GM19043 (cell line): ENCODE measurements around the gene TK2.
"Not testable (repeated sequence)": the region's sequence is repeated elsewhere in the genome, so short reads cannot be mapped to it uniquely, and the experiment has no call there.

Source experiments
- ATAC-seq: cut with Tn5 transposase; IDR thresholded peaks from one replicate; pipeline ENCODE4 v1.9.1; 2021; ENCODE audit warnings: low read depth; ENCODE audit not compliant: unreplicated experiment

The TK2 gene

DNA sequence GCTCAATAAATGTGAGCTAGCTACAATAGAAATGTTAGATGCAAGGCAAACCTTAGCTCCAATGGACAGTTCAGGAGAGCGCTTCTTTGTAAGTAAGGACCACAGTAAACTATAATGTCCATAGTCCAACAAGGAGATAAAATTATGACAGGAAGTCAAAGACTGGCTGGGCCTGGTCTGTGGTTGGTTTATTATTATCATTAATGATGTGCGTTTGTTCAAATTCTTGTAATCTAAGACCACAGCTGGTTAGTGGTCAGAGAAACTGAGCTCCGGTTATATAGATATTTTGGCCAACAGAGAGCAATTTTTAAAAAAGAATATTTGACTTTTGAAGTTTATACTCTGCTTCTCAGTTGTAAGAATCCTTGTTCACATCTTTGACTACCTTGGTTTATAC, 24.6 kb upstream of the TK2 start:
- ATAC-seq = no peak

DNA sequence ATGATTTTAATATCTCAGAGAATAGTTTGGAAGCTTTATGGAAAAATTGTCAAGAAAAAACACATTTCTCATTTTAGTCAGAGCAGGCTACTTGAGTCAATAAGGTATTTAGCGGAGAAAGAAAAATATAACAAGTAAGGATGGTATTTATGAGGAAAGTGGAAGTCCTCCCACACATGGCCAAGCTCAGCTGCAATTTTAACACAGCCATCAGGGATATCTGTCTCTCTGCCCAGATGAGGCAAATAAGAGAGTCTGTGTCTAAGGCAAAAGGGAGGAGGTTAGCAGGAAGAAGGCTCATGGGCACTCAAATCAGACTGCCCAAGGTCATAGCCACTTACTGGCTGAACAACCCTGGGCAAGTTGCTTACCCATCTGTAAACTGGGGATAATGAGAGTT, 24.2 kb upstream of the TK2 start:
- ATAC-seq = no peak

DNA sequence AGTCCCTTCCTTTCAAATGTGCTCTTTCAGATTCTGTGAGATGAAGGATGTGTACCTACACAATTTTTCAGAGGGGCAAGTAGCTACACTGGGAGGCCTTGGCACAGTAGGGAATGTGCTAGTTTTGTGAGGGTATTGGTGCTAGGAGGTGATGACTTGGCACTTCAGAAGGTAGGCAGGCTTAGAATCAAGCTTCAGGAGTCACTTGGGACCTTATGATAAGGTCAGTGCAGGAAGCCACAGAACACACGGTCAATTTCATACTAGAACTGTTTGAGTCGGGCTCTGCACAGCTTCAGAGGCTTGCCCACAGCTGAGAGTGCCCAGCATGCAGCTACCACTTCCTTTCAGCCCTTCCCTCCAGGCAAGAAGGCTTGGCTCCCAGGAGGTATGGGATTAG, 22.4 kb upstream of the TK2 start:
- ATAC-seq = no peak

DNA sequence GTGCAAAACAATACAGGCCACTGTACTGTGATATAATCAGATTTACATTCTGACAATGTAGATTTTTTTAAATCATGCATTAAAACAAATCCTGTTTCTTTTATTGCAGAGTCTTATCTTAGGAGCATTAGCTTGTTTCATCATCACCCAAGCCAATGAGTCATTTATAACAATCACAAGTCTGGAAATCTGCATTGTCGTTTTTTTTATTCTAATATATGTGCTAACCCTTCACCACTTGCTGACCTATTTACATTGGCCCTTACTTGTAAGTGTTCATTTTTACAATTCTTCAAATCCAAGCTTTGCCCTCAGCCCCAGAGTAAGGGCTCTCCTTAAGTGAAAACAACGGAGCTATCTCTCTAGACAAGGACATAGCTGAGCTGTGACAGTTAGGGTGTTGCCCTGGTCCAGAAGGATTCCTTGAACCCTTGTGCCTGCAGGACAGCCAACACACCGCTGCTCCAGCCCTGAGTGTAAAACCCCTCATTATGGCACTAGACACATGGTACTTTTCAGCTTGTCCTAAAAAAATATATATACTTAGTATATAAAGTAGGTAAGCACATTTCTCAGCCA, 20.0 kb upstream of the TK2 start:
- no peak for ATAC-seq

DNA sequence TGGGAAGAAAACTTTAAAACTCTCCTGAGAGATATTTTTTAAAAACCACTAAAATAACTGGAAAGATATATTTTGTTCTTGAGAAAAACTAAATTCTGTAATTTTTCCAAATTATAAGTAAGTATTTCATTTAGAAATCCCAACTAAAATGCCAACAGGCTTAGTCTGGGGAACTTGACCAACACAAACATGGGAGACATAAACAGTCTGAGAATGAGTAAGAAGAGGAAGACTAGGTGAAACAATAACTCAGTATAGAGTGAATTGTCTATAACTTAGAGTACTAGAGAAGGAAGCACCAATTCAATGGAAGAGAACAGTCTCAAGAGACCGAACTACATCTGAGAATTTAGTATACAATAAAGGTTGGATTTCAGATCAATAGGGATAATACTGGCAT, 19.2 kb upstream of the TK2 start:
- ATAC-seq = no peak

DNA sequence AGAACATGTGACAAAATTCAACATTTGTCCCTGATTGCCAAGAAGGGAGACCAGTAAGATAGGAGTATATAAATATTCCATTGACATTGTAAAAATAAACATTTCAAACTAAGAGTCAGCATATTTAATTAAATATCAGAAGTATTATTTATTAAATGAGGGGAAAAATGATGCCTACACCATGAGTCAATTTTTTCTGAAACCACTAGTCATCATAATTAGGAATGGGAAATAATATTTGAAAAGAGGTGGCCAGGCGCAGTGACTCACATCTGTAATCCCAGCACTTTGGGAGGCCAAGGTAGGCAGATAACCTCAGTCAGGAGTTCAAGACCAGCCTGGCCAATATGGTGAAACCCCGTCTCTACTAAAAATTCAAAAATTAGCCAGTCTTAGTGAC, 18.4 kb upstream of the TK2 start:
- ATAC-seq = no peak

DNA sequence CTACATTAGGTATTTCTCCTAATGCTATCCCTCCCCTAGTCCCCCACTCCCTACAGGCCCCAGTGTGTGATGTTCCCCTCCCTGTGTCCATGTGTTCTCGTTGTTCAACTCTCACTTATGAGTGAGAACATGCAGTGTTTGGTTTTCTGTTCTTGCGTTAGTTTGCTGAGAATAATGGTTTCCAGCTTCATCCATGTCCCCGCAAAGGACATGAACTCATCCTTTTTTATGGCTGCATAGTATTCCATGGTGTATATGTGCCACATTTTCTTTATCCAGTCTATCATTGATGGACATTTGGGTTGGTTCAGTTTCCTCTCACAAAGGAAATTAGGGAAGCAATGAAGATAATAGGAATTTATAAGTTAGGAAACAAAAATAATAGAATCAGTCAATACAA, 17.3 kb upstream of the TK2 start:
- not testable (repeated sequence) for ATAC-seq

DNA sequence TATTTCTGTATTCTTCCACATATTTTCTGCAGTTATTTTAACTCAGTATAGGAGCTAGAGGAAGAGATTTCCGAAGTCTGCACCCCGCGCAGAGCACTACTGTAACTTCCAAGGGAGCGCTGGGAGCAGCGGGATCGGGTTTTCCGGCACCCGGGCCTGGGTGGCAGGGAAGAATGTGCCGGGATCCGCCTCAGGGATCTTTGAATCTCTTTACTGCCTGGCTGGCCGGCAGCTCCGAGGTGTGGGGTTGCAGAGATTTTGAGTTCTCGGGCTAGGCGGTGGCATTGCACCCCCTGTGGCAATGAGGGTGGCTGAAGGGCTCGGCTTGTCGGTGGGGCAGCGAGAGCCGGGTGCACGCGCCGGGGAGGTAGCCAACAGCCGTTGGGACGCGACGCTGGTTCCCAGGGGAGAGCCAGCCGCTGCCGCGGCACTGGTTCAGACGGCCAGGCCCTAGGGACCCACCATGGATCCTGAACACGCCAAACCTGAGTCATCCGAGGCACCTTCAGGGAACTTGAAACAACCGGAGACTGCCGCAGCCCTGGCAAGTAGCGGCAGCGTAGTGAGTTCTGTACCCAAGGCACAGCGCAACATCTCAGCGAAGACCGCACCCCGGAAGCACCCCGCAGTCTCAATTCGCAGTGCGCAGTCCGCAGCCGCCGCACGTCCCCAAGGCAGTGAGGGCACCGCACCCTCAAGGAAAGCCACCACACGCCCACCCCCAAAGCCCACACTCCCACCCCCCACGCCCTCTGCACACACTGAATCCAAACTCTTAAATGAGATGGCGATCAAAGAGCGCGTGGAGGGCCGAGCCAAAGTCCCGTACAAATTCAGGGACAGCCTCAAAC, 16.4 kb upstream of the TK2 start, which contains the start of gene CMTM1:
CMTM1 (plus strand) TSS at position 389 of the 851 bp plus-strand sequence; CDS start at position 464, 75 bp downstream.
- ATAC-seq = no peak

DNA sequence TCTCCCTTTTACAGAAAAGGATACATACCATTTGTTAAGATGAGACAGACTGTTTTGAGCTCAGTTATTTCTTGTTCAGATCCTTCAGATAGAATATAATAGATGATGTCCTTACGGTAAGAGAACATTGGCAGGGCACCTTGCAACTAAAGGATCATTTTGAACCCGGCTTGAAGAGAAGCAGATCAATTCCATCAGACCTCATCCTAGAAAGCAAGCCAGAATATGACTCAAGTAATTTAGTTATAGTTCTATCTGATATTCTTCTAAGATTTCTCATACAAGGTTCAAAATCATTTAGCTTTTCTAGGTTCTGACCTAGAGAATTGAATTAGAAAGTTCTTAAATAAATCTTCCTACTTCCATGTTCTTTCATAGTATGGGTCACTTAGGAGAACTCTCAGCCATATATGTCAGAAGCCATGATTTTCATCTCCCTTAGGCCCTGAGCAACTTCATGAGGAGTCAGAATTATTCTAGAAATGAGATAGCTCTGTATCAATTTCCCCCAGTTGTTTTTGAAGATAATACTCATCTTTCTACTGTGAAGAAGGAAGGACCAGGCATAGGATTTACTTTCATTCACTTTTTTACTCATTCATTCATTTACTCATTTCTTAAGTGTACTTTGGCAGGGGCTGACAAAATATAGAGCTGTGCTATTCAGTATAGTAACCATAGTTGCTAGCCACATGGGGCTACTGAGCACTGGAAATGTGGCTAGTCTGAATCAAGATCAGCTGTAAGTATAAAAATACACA, 13.8 kb upstream of the TK2 start:
- no peak for ATAC-seq

DNA sequence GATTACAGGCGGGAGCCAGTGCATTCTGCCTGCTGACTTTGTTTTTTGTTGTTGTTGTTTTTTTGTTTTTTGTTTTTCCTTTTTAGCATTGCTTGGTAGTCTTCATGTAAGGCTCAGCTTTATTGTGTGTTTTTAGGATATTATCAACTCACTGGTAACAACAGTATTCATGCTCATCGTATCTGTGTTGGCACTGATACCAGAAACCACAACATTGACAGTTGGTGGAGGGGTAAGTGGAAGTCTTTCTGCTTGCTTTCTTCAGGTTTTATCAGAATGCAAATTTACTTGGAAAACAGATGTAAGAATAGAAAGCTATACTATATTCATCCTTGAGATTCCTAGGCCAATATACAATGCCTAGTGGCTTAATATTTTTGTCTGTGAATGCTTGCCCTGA, 13.1 kb upstream of the TK2 start:
- no peak for ATAC-seq

DNA sequence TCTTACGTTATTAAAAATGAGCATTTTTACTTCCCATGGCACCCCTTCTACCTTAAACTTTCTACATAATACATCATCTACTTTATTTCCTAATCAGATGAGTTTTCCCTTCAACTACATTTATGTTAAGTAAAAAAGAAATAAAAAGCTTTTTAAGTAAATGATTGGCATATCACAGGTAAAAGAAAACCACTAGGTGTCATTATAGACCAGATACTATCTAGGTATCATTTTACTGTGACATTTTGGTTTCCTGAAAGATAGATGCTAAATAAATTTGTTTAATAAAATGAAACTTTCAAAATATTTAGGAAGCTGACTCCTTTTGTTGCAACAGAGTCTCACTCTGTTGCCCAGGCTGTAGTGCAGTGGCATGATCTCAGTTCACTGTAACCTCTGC, 12.5 kb upstream of the TK2 start:
- ATAC-seq = no peak

DNA sequence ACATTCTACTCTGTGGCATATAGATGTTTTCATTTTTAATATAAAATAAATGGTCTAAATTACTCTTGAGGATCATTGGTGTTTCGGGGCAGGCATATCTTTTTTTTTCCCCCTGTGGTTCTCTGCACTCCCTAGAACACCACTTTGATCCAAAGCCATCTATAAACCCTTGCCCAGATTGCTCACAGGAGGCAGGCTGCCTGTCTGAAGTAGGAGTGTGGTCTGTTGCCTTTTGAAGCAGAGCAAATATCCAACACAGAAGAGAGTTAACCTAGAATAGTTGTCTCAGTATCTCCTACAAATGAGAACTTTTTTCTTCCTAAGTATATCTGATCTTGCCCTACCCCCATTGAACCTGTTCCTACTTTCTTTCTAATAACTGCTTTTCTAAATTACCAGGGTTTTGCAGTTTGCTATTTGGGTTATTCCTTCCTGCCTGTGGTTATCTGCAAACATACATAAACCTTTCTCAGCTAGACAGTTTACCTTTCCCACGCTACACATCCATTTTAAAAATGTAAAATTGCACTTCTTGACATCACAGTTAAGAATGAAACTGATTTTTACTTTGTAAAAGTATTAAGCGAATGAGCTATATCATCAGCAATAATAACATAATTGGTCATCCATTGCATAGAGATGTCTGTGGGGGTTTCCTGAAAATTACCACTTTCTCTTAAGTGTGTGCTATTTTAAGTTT, 11.6 kb upstream of the TK2 start:
- ATAC-seq = no peak

DNA sequence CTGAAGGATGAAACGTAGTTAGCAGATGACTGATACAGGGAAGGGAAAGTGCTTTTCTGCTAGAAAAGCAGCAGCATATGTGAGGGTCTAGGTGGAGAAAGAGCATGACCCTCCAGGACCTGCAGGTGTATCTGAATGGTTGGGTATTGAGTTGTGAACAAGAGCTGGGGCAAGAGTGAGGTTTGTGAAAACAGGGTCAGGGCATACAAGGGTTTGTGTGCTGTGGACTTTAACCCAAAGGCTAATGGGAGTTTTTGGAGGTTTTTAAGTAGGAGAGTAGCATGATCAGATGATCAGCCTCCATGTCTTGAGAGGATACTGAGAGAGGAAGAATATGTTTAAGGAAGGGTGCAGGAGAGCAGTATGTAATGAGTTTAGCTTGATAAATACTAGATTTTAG, 10.2 kb upstream of the TK2 start:
- ATAC-seq = no peak

DNA sequence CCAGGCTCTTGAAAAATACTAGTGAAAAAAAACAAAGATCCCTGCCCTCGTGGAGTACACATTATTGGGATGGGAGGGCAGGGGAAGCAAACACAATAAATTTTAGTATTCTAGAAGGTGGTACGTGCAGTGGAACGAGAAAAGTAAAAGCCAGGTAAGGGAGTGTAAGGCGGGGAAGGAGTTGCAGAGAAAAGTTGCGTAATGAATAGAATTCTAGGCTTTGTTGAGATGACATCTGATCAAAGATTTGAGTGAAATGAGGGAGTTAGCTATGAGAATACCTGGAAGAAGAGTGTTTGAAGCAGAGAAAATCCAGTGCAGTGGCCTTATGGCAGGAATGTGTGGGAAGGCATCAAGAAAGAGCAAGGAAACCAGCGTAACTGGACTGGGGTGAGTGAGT, 4.6 kb upstream of the TK2 start:
- no peak for ATAC-seq

DNA sequence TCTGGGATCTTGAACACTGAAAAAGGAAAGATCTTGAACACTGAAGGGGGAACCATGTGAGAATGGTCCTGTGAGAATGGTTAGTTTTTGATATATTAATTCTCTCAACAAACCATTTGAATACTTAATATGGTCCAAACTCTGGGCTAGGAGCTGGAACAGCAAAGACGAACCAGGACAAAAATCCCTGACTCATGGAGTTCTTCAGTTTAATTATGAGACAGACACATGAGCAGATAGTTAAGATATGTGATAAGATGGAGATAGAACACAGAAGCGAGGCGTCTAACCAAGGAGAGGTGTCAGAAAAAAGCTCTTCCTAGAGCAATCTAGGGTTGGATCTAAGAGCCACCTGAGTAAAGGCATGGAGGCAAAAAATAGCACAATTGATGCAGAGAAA, 4.1 kb upstream of the TK2 start:
- no peak for ATAC-seq

DNA sequence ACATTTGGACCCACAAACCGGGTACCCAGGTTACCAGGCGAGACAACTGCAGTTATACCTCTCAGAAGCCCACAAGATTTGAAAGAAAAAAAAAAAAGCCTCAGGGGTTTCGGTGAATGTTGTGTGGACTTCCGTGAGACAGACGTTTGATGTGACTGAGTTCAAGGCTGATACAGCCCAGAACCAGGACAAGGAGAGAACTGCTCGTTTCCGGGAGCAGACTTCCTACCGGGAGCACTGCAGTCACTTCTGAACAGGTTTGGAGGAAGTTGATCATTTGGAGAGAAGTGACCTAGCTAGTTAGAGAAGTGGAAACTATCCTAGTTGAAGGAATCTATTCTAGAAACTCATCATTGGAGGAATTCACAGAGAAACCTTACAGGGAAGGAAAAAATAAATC, 3.3 kb upstream of the TK2 start:
- no peak for ATAC-seq

DNA sequence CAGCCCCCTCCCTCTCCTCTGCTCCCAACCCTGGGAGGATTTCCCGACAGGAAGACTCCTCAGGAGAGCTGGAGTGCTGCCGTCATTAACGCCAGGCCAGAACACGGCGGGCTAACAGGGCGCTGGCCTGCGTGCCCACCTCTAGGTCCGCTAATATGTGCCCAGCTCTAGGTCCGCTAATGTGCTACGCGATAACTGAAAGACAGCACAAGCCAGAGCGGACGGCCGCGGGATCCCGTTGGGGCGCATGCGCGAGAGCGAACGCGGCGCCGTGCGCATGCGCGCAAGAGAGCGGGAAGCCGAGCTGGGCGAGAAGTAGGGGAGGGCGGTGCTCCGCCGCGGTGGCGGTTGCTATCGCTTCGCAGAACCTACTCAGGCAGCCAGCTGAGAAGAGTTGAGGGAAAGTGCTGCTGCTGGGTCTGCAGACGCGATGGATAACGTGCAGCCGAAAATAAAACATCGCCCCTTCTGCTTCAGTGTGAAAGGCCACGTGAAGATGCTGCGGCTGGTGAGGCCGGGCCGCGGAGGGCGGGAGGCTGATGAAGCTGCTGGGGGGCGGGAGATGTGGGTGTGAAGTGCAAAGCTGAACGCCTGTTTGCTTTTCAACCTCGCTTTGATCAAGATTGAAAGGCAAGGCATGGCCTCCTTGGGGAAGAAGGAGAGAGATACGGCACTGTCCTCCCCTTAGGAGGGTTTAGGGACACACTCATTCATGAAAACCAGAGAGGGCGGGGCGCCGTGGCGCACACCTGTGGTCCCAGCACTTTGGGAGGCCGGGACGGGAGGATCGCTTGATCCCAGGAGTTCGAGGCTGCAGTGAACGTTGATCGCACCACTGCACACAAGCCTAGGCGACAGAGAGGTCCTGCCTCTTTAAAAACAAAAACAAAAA, 2.6 kb upstream of the TK2 start, which contains the start of gene CKLF:
CKLF (plus strand) TSS at position 291 of the 892 bp plus-strand sequence; CDS start at position 431, 140 bp downstream.
- peak; percentile 65 for ATAC-seq

DNA sequence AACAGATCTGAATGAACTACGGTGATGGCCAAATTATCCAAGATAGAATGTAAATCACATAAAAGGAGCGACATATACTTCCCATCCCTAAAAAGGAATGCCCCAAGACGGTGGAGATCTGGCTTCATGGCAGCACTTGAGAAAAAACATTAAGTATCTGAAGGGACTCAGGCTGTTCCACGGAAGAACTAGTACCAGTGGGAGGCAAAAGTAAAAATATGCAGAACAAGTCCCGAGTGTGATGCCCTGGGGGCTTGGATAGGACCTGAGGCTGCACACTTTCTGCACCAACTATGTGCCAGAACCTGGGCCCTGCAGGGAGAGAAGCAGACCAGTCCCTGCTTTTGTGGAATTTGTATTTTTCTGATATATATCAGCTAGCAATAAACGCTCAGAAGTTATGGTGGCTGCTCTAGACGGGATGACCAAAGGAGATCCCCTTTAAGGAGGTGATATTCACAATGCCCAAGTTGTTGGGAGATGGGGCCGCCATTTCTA, 1.9 kb upstream of the TK2 start:
- ATAC-seq = no peak

DNA sequence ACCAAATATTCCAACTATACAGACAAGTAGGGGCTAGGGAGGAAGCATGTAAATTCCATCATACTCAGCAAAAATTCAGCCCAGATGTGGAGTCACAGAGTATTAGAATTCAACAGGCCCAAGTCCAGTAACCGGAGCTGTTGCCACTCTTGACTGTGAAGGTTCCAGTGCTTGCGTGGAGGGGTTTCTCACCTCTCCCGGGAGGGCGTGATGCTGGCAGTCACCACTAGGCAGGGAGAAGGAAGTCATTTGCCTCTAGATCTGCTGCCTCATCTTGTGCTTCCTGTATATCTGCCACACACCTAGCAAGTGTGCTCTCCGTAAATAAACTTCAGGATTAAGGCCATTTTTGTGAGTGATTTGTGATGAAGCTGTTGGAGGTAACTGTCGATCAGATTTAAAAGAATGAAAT, 1.4 kb upstream of the TK2 start:
- ATAC-seq = no peak

DNA sequence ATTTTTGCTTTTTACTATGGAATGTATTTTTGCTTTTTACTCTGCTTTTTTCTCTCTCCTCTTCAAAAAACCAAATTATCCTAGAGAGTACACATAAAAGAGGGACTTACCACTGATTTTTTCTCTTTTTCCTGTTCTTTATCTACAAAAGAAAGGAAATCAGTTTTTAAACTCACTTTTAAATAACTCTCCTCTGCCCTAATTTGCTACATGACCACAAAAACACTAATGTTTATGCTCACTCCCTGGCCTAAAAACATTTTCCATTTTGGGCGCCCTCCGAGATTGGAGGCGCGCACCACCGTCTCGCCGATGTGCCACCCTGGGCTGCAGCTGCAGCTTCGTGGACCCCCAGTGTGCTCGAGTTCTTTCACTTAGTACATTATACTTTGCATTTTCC, 1.1 kb downstream of the TK2 start:
- no peak for ATAC-seq
